ENCODE results near the gene SLC26A11.

GRCh38 chr17:80187515-80187941 is 32.7 kb upstream of the SLC26A11 start:
- TF ChIP-seq CTCF (IDR thresholded peaks at IDR 0.05): no peak
- no peak for TF ChIP-seq EZH2phosphoT487 (IDR thresholded peaks at IDR 0.05)
- no peak for TF ChIP-seq EZH2 (IDR thresholded peaks at IDR 0.05)
